HCT116 (cell line): Measurements from ENCODE around the gene CAPS. TPM values are rescaled to one million over a fixed set of nuclear protein-coding genes. Genes with fewer than 3 reads are reported as not detected.

Experiments used
- ATAC-seq: fragments of 200-7000 bp; cut with Tn5 transposase; 2 replicates; pipeline ENCODE4 v1.9.1; 2020; ENCODE audit warnings: mild to moderate bottlenecking, moderate library complexity
- BruUV-seq: library from RNA; stranded (reverse); fragments of 400-500 nt; replicated peaks from 2 replicates; lab custom pipeline; 2021; lab: Mats Ljungman, UMichigan
- CTCF ChIA-PET: fragments of 300-600 bp; sonication (Branson Sonifier 250); formaldehyde crosslinking; loops from one replicate; lab custom pipeline; 2021; ENCODE audit warnings: antibody characterized with exemption; lab: Charles Lee
- POLR2A ChIA-PET: fragments of 300-600, 350-600 bp; sonication (Branson Sonifier 250); formaldehyde crosslinking; loops from one replicate; lab custom pipeline; 2021; ENCODE audit warnings: antibody characterized with exemption; lab: Charles Lee
- RAD21 ChIA-PET, 2 experiments: fragments of 300-600 bp; sonication (Branson Sonifier 250); formaldehyde crosslinking; loops; one replicate each; lab custom pipeline; 2023; ENCODE audit warnings: low total read pairs in 2 of 2; ENCODE audit not compliant: uncharacterized antibody in 2 of 2, unreplicated experiment in 2 of 2, low non-redundant PET in 1 of 2; lab: Charles Lee
- DNase-seq: peaks from one replicate; pipeline ENCODE4 v3.0.0-alpha.2; 2010; ENCODE audit warnings: low read depth, low spot score
- H2AFZ ChIP-seq: fragments of 200-600 bp; shearing (Covaris generic), sonication (generic); 2 replicates; pipeline ENCODE4 v1.6.1; 2017; ENCODE audit warnings: low read depth, mixed run types, mixed read lengths, antibody characterized with exemption, low read length; ENCODE audit not compliant: poor library complexity, severe bottlenecking
- H3K27ac ChIP-seq: 2 replicates; pipeline ENCODE4 v1.5.1; 2012; ENCODE audit warnings: low read depth, low read length
- H3K27me3 ChIP-seq: fragments of 200-600 bp; sonication (generic); 2 replicates; pipeline ENCODE4 v1.6.1; 2016; ENCODE audit warnings: mixed run types, low read length, mixed read lengths; ENCODE audit not compliant: insufficient read depth
- H3K36me3 ChIP-seq, 2 experiments: fragments of 200-500 bp in 1 of 2; fragments of 200-600 bp in 1 of 2; sonication (Bioruptor generic) in 1 of 2; sonication (generic) in 1 of 2; 2 replicates each; pipeline versions ENCODE4 v1.5.1 to v1.6.1; 2014 to 2016; ENCODE audit warnings: low read length in 2 of 2, inconsistent platforms in 1 of 2, mixed read lengths in 1 of 2, mixed run types in 1 of 2; ENCODE audit not compliant: insufficient read depth in 2 of 2, control insufficient read depth in 1 of 2
- H3K4me1 ChIP-seq, 2 experiments: fragments of 200-600 bp in 1 of 2; sonication (generic) in 1 of 2; 2 replicates each; pipeline versions ENCODE4 v1.5.1 to v1.6.1; 2012 to 2017; ENCODE audit warnings: low read length in 2 of 2, inconsistent platforms in 1 of 2, mild to moderate bottlenecking in 1 of 2, mixed read lengths in 1 of 2, mixed run types in 1 of 2, moderate library complexity in 1 of 2; ENCODE audit not compliant: insufficient read depth in 2 of 2, control insufficient read depth in 1 of 2
- H3K4me2 ChIP-seq: fragments of 200-600 bp; sonication (generic); 2 replicates; pipeline ENCODE4 v1.6.1; 2017; ENCODE audit warnings: mixed run types, low read length, mixed read lengths
- H3K4me3 ChIP-seq, 2 experiments: fragments of 200-600 bp in 1 of 2; sonication (generic) in 1 of 2; replicated peaks in 1 of 2; 2 replicates each; pipeline ENCODE4 v1.5.1; 2011 to 2016; ENCODE audit warnings: low read length in 2 of 2, control low read depth in 1 of 2, low read depth in 1 of 2, mild to moderate bottlenecking in 1 of 2, mixed read lengths in 1 of 2, mixed run types in 1 of 2
- H3K79me2 ChIP-seq: fragments of 200-600 bp; sonication (generic); 2 replicates; pipeline ENCODE4 v1.6.1; 2017; ENCODE audit warnings: mild to moderate bottlenecking, mixed run types, low read length, moderate library complexity, mixed read lengths; ENCODE audit not compliant: insufficient read depth
- H3K9ac ChIP-seq: fragments of 200-600 bp; sonication (generic); 2 replicates; pipeline ENCODE4 v1.6.1; 2016; ENCODE audit warnings: low read length, mixed read lengths
- H3K9me2 ChIP-seq: fragments of 200-600 bp; sonication (generic), shearing (Covaris generic); 2 replicates; pipeline ENCODE4 v1.6.1; 2017; ENCODE audit warnings: mixed run types, mild to moderate bottlenecking, moderate library complexity; ENCODE audit not compliant: insufficient read depth
- H3K9me3 ChIP-seq, 2 experiments: fragments of 200-500 bp in 1 of 2; fragments of 200-600 bp in 1 of 2; sonication (Bioruptor generic) in 1 of 2; sonication (generic) in 1 of 2; 2 replicates each; pipeline ENCODE4 v1.6.1; 2014 to 2017; ENCODE audit warnings: low read length in 2 of 2, mixed read lengths in 2 of 2, inconsistent platforms in 1 of 2, low read depth in 1 of 2, mild to moderate bottlenecking in 1 of 2, mixed run types in 1 of 2, moderate library complexity in 1 of 2; ENCODE audit not compliant: control insufficient read depth in 1 of 2, insufficient read depth in 1 of 2
- H4K20me1 ChIP-seq: fragments of 200-600 bp; sonication (generic), shearing (Covaris generic); 2 replicates; pipeline ENCODE4 v1.6.1; 2017; ENCODE audit warnings: mixed run types, mild to moderate bottlenecking, moderate library complexity; ENCODE audit not compliant: insufficient read depth
- CBX3 ChIP-seq: IDR thresholded peaks from 2 replicates; pipeline ENCODE4 v1.6.1; 2012; ENCODE audit warnings: low read depth
- CEBPB ChIP-seq: IDR thresholded peaks from 2 replicates; pipeline ENCODE4 v1.6.1; 2012; ENCODE audit warnings: low read depth
- ELF1 ChIP-seq: IDR thresholded peaks from 2 replicates; pipeline ENCODE4 v1.6.1; 2012; ENCODE audit warnings: low read depth, borderline replicate concordance
- EZH2phosphoT487 ChIP-seq: fragments of 200-600 bp; IDR thresholded peaks from 2 replicates; pipeline ENCODE4 v1.6.1; 2018; ENCODE audit warnings: antibody characterized with exemption, borderline replicate concordance
- FOSL1 ChIP-seq: IDR thresholded peaks from 2 replicates; pipeline ENCODE4 v1.6.1; 2012; ENCODE audit warnings: low read depth
- JUND ChIP-seq: IDR thresholded peaks from 2 replicates; pipeline ENCODE4 v1.6.1; 2012
- RAD21 ChIP-seq: IDR thresholded peaks from 2 replicates; pipeline ENCODE4 v1.6.1; 2012; ENCODE audit warnings: low read depth, mild to moderate bottlenecking
- REST ChIP-seq: IDR thresholded peaks from 2 replicates; pipeline ENCODE4 v1.6.1; 2012; ENCODE audit warnings: low read depth
- SIN3A ChIP-seq: IDR thresholded peaks from 2 replicates; pipeline ENCODE4 v1.6.1; 2012; ENCODE audit warnings: low read depth
- SP1 ChIP-seq: IDR thresholded peaks from 2 replicates; pipeline ENCODE4 v1.6.1; 2012; ENCODE audit warnings: low read depth
- SRF ChIP-seq: IDR thresholded peaks from 2 replicates; pipeline ENCODE4 v1.6.1; 2012; ENCODE audit warnings: low read depth
- TCF7L2 ChIP-seq: IDR thresholded peaks from 2 replicates; pipeline ENCODE4 v1.7.0; 2011; ENCODE audit warnings: borderline replicate concordance, inconsistent platforms; ENCODE audit not compliant: insufficient read depth, insufficient read length; ENCODE audit errors: extremely low read depth
- YY1 ChIP-seq: IDR thresholded peaks from 2 replicates; pipeline ENCODE4 v1.6.1; 2011; ENCODE audit warnings: low read length, low read depth, moderate library complexity, mild to moderate bottlenecking; ENCODE audit not compliant: insufficient replicate concordance; ENCODE audit errors: extremely low read depth
- ZFX ChIP-seq: fragments of 450-650 bp; IDR thresholded peaks from 2 replicates; pipeline ENCODE4 v1.6.1; 2017
- intact Hi-C: fragments of 100-400 bp; cut with micrococcal nuclease; formaldehyde crosslinking; loops from 2 replicates; pipeline ENCODE4 v1.10.0; 2022
- total RNA-seq: library from RNA; stranded (reverse); gene quantifications from one replicate; pipeline ENCODE4 v1.2.1, GENCODE V29; 2021; ENCODE audit not compliant: unreplicated experiment
- TF ChIP-seq, protein P1 (sequence below): IDR thresholded peaks from 2 replicates; pipeline ENCODE4 v1.6.1; 2011; ENCODE audit warnings: mild to moderate bottlenecking, low read length, moderate library complexity; ENCODE audit not compliant: insufficient replicate concordance; ENCODE audit errors: extremely low read depth
- TF ChIP-seq, protein P2 (sequence below): IDR thresholded peaks from 2 replicates; pipeline ENCODE4 v1.6.1; 2012

CAPS gene
- total RNA-seq, 1 experiment from 2014 or later, result 2.5 TPM

- H3K27ac ChIP-seq, result no peak overlapping the region
- intact Hi-C loops, result no loop called here
- no peak for ATAC-seq
- no peak overlapping the region for H3K9ac ChIP-seq
- peaks cover 96% of the 10 kb centered on the region for H3K79me2 ChIP-seq
- peaks cover 21% of the 10 kb centered on the region; the same call in 1 of the 2 replicates for H4K20me1 ChIP-seq
- no peaks in the 10 kb centered on the region for H3K9me3 ChIP-seq
- BruUV-seq, result no TSS peak
- H3K4me1 ChIP-seq, result 0 out of 4 replicates have a peak, but pooled peaks cover 0 to 2% of the 10 kb centered on the region in 2 experiments
- no peak overlapping the region for H3K4me3 ChIP-seq
- ChIA-PET CTCF (interaction anchor here (1.0 kb wide), 1 partner anchor 12 kb away, joined by 7 read pairs; no protein-coding TSS in a partner anchor), RAD21 (no interaction called here), POLR2A (no interaction called here)
- no peaks in the 10 kb centered on the region for H3K27me3 ChIP-seq
- H2AFZ ChIP-seq, result no peak overlapping the region
- H3K36me3 ChIP-seq, result peaks cover 0 to under 1% of the 10 kb centered on the region in 2 experiments; a peak in 1 of 4 replicates
- TF ChIP-seq RAD21 (no peak), YY1 (no peak), SIN3A (no peak)
- no peaks in the 10 kb centered on the region for H3K9me2 ChIP-seq
- DNase-seq, result no peak
- H3K4me2 ChIP-seq, result no peak overlapping the region
Observed at GRCh38 chr19:5956323-5956722, 42.3 kb downstream of the CAPS start.

GRCh38 chr19:5956728-5957127 is 42.7 kb downstream of the CAPS start:
- H3K36me3 ChIP-seq, result no peaks in the 10 kb centered on the region
- H3K4me1 ChIP-seq, result 0 out of 4 replicates have a peak, but pooled peaks cover 0 to 2% of the 10 kb centered on the region in 2 experiments
- ATAC-seq, result no peak; the same call in 1 of the 2 replicates
- BruUV-seq, result no TSS peak
- intact Hi-C loops, result no loop called here
- ChIA-PET RAD21 (no interaction called here), POLR2A (no interaction called here), CTCF (interaction anchor here (1.0 to 1.5 kb wide), 2 partner anchors 11 kb away, joined by 6 to 7 read pairs; no protein-coding TSS in a partner anchor)
- no peak overlapping the region for H2AFZ ChIP-seq
- H3K9ac ChIP-seq, result no peak overlapping the region
- no peaks in the 10 kb centered on the region for H3K9me2 ChIP-seq
- no peaks in the 10 kb centered on the region for H3K9me3 ChIP-seq
- peaks cover 21% of the 10 kb centered on the region; the same call in 1 of the 2 replicates for H4K20me1 ChIP-seq
- H3K79me2 ChIP-seq, result peaks cover 95% of the 10 kb centered on the region
- H3K27me3 ChIP-seq, result no peaks in the 10 kb centered on the region
- no peak for DNase-seq
- H3K27ac ChIP-seq, result no peak overlapping the region
- no peak overlapping the region for H3K4me2 ChIP-seq
- H3K4me3 ChIP-seq, result no peak overlapping the region
- TF ChIP-seq CBX3, result no peak
- TF ChIP-seq RAD21, result no peak
- no peak for TF ChIP-seq REST
- TF ChIP-seq CEBPB, result no peak
- TF ChIP-seq TCF7L2, result no peak
- TF ChIP-seq SRF, result no peak
- no peak for TF ChIP-seq EZH2phosphoT487
- no peak for TF ChIP-seq JUND
- TF ChIP-seq SIN3A, result no peak
- TF ChIP-seq, protein P1, sequence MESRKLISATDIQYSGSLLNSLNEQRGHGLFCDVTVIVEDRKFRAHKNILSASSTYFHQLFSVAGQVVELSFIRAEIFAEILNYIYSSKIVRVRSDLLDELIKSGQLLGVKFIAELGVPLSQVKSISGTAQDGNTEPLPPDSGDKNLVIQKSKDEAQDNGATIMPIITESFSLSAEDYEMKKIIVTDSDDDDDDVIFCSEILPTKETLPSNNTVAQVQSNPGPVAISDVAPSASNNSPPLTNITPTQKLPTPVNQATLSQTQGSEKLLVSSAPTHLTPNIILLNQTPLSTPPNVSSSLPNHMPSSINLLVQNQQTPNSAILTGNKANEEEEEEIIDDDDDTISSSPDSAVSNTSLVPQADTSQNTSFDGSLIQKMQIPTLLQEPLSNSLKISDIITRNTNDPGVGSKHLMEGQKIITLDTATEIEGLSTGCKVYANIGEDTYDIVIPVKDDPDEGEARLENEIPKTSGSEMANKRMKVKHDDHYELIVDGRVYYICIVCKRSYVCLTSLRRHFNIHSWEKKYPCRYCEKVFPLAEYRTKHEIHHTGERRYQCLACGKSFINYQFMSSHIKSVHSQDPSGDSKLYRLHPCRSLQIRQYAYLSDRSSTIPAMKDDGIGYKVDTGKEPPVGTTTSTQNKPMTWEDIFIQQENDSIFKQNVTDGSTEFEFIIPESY, result no peak
- TF ChIP-seq ZFX, result no peak
- TF ChIP-seq ELF1, result no peak
- TF ChIP-seq, protein P2, sequence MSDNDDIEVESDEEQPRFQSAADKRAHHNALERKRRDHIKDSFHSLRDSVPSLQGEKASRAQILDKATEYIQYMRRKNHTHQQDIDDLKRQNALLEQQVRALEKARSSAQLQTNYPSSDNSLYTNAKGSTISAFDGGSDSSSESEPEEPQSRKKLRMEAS, result no peak
- no peak for TF ChIP-seq SP1
- TF ChIP-seq FOSL1, result no peak
